ENCODE measurements around the gene SMARCA1. TPM values are rescaled to one million over a fixed set of nuclear protein-coding genes. Genes with fewer than 3 reads are reported as not detected.

The SMARCA1 gene
- total RNA-seq (0.39 and 0.73 TPM in 2 replicates), polyA plus RNA-seq (0.07 and 0.12 TPM in 2 replicates), polyA minus RNA-seq (0.21 TPM in 1 of 2 replicates, not detected in the other)
- 2.1 TPM for total RNA-seq (2013)

GRCh38 chrX:129523079-129523911 is at the start of gene SMARCA1:
SMARCA1 (minus strand) TSS chrX:129523490; CDS start chrX:129523370, 120 bp downstream.
- peaks cover 0 to 5% (median 0%) of the 10 kb centered on the region in 3 donors for H3K9me3 ChIP-seq (ENCODE audit: control extremely low read depth in 1 of 3, control insufficient read depth in 2 of 3, insufficient read depth in 1 of 3, low read length in 2 of 3)
- ATAC-seq (ENCODE audit: low read depth) (peak; percentile 24), DNase-seq (no peak)
- H3K27me3 Mint-ChIP-seq = peaks cover 20% of the 10 kb centered on the region
- intact Hi-C loops (cut with micrococcal nuclease) = loop anchor here (1.0 kb wide), 1 partner anchor 39 kb away; no protein-coding TSS in a partner anchor
- H4K20me1 ChIP-seq (ENCODE audit: control insufficient read depth, insufficient read depth, low read length, poor library complexity, severe bottlenecking) = no peaks in the 10 kb centered on the region
- H3K9me3 Mint-ChIP-seq (ENCODE audit: insufficient read depth) = peaks cover 2% of the 10 kb centered on the region
- H3K4me1 ChIP-seq (ENCODE audit: control insufficient read depth in 2 of 2, insufficient read depth in 2 of 2, low read length in 2 of 2) = peaks cover 4 to 6% of the 10 kb centered on the region in 2 donors
- ChIA-PET POLR2A (no interaction called here), CTCF (no interaction called here)
- no peaks in the 10 kb centered on the region for H3K79me2 ChIP-seq (ENCODE audit: control insufficient read depth, insufficient read depth, low read length)
- H2AFZ ChIP-seq (ENCODE audit: insufficient read depth, low read depth, low read length, poor library complexity, severe bottlenecking) = peak within 1 kb of the TSS; percentile 73
- 5% methylated on average over 11 of the region's 54 CpGs for WGBS (ENCODE audit: insufficient coverage)
- H3K36me3 ChIP-seq (replicated peaks in 1 of 2; ENCODE audit: control extremely low read depth in 1 of 2, control insufficient read depth in 1 of 2, extremely low read depth in 1 of 2, insufficient read depth in 2 of 2, low read length in 1 of 2) = no peaks in the 10 kb centered on the region
- TF ChIP-seq EZH2 (IDR thresholded peaks at IDR 0.05; ENCODE audit: borderline replicate concordance, insufficient read depth, low read depth, low read length, poor library complexity, severe bottlenecking) = no peak
- no peak for TF ChIP-seq CTCF (IDR thresholded peaks at IDR 0.05)
- peak within 1 kb of the TSS in 4 of 5 experiments; percentile 49 to 64 (median 58) for H3K4me3 ChIP-seq (ENCODE audit: control extremely low read depth in 1 of 5, extremely low read depth in 1 of 5, insufficient read depth in 1 of 5, low read depth in 2 of 5, low read length in 4 of 5)
- peak within 1 kb of the TSS; percentile 84 for H3K4me3 Mint-ChIP-seq
- H3K27ac Mint-ChIP-seq = peak within 1 kb of the TSS; percentile 32
- peaks cover 0 to 12% (median 4%) of the 10 kb centered on the region in 4 experiments for H3K27me3 ChIP-seq (replicated peaks in 1 of 4; ENCODE audit: control extremely low read depth in 1 of 4, control insufficient read depth in 3 of 4, insufficient read depth in 4 of 4, low read length in 3 of 4)
- H3K27ac ChIP-seq (ENCODE audit: low read length in 2 of 2) = no peak within 1 kb of the TSS
- H3K4me2 ChIP-seq (replicated peaks; ENCODE audit: low read depth, low read length, poor library complexity, severe bottlenecking) = peak within 1 kb of the TSS; percentile 87
- peak within 1 kb of the TSS; percentile 66 for H3K9ac ChIP-seq (ENCODE audit: low read length)
- peaks cover 8% of the 10 kb centered on the region for H3K4me1 Mint-ChIP-seq

GRCh38 chrX:129572422-129572821 is 49.1 kb upstream of the SMARCA1 start:
- TF ChIP-seq EZH2 (IDR thresholded peaks at IDR 0.05; ENCODE audit: borderline replicate concordance, insufficient read depth, low read depth, low read length, poor library complexity, severe bottlenecking) (no peak), CTCF (IDR thresholded peaks at IDR 0.05) (no peak)
- ChIA-PET CTCF (no interaction called here), POLR2A (no interaction called here)
- Histone ChIP-seq H3K9me3 (ENCODE audit: control extremely low read depth in 1 of 3, control insufficient read depth in 2 of 3, insufficient read depth in 1 of 3, low read length in 2 of 3) (peaks cover 0 to 2% (median 0%) of the 10 kb centered on the region in 3 donors), H2AFZ (ENCODE audit: insufficient read depth, low read depth, low read length, poor library complexity, severe bottlenecking) (no peak overlapping the region), H4K20me1 (ENCODE audit: control insufficient read depth, insufficient read depth, low read length, poor library complexity, severe bottlenecking) (no peaks in the 10 kb centered on the region), H3K4me3 (ENCODE audit: control extremely low read depth in 1 of 5, extremely low read depth in 1 of 5, insufficient read depth in 1 of 5, low read depth in 2 of 5, low read length in 4 of 5) (no peak overlapping the region), H3K4me1 (ENCODE audit: control insufficient read depth in 2 of 2, insufficient read depth in 2 of 2, low read length in 2 of 2) (no peaks in the 10 kb centered on the region), H3K4me2 (replicated peaks; ENCODE audit: low read depth, low read length, poor library complexity, severe bottlenecking) (no peak overlapping the region), H3K36me3 (replicated peaks in 1 of 2; ENCODE audit: control extremely low read depth in 1 of 2, control insufficient read depth in 1 of 2, extremely low read depth in 1 of 2, insufficient read depth in 2 of 2, low read length in 1 of 2) (peaks cover 0 to 13% of the 10 kb centered on the region in 2 experiments), H3K79me2 (ENCODE audit: control insufficient read depth, insufficient read depth, low read length) (no peaks in the 10 kb centered on the region), H3K27me3 (replicated peaks in 1 of 4; ENCODE audit: control extremely low read depth in 1 of 4, control insufficient read depth in 3 of 4, insufficient read depth in 4 of 4, low read length in 3 of 4) (no peaks in the 10 kb centered on the region), H3K27ac (ENCODE audit: low read length in 2 of 2) (no peak overlapping the region), H3K9ac (ENCODE audit: low read length) (no peak overlapping the region)
- no peaks in the 10 kb centered on the region for H3K9me3 Mint-ChIP-seq (ENCODE audit: insufficient read depth)
- no peaks in the 10 kb centered on the region for H3K4me1 Mint-ChIP-seq
- ATAC-seq (ENCODE audit: low read depth) = no peak
- no peak overlapping the region for H3K27ac Mint-ChIP-seq
- no CpG with 5 or more reads among the region's 2 CpGs for WGBS (ENCODE audit: insufficient coverage)
- intact Hi-C loops (cut with micrococcal nuclease) = no loop called here
- H3K27me3 Mint-ChIP-seq = no peaks in the 10 kb centered on the region
- no peak for DNase-seq
- H3K4me3 Mint-ChIP-seq = no peak overlapping the region
